ENCODE data around the gene TMEM38B.

Gene TMEM38B

GRCh38 chr9:105662184-105663104, 31.9 kb upstream of the TMEM38B start, which contains the start of gene TAL2:
Gene TAL2 (plus strand): TSS chr9:105662457. CDS start chr9:105662497, 40 bp downstream.
- Histone ChIP-seq H3K27ac (ENCODE audit: extremely low read depth, low read depth, low read length) (no peak within 1 kb of the TSS), H3K9me3 (ENCODE audit: control insufficient read depth, insufficient read depth, low read depth, low read length) (no peaks in the 10 kb centered on the region), H3K4me1 (ENCODE audit: control insufficient read depth, insufficient read depth, low read length) (peaks cover 6% of the 10 kb centered on the region; the same call in 1 of the 2 replicates), H3K4me3 (ENCODE audit: low read depth, low read length) (no peak within 1 kb of the TSS), H3K36me3 (ENCODE audit: control insufficient read depth in 2 of 2, insufficient read depth in 1 of 2, low read length in 2 of 2) (no peaks in the 10 kb centered on the region)
- TF ChIP-seq ZNF341 (tag by site-specific recombination; IDR thresholded peaks at IDR 0.05; ENCODE audit: low read depth) (peak; percentile 34; the same call in 1 of the 2 replicates), ZBTB11 (tag by site-specific recombination; conservative IDR thresholded peaks at IDR 0.05; ENCODE audit: low read depth) (no peak), GLIS1 (tag by site-specific recombination; IDR thresholded peaks at IDR 0.05) (0 out of 2 replicates have a peak, but pooled peaks have one; percentile 8)
- POLR2A ChIA-PET: no interaction called here
- CTCF ChIA-PET: no interaction called here

- Histone ChIP-seq H3K9me3 (ENCODE audit: control insufficient read depth, insufficient read depth, low read depth, low read length) (no peaks in the 10 kb centered on the region), H3K4me1 (ENCODE audit: control insufficient read depth, insufficient read depth, low read length) (no peaks in the 10 kb centered on the region), H3K4me3 (ENCODE audit: low read depth, low read length) (no peak overlapping the region), H3K36me3 (ENCODE audit: control insufficient read depth in 2 of 2, insufficient read depth in 1 of 2, low read length in 2 of 2) (no peaks in the 10 kb centered on the region), H3K27ac (ENCODE audit: extremely low read depth, low read depth, low read length) (no peak overlapping the region)
- ChIA-PET POLR2A (no interaction called here), CTCF (interaction anchor here (1.5 kb wide), 1 partner anchor 218 kb away, joined by 4 read pairs; no protein-coding TSS in a partner anchor)
- TF ChIP-seq PRDM6 (tag by site-specific recombination; IDR thresholded peaks at IDR 0.05): peak; percentile 80
- no peak for TF ChIP-seq ZBTB21 (tag by site-specific recombination; IDR thresholded peaks at IDR 0.05)
- no peak for TF ChIP-seq PBX3 (CRISPR knock-in tag; IDR thresholded peaks at IDR 0.05)
- 0 out of 2 replicates have a peak, but pooled peaks have one; percentile 22 for TF ChIP-seq GLI2 (tag by site-specific recombination; IDR thresholded peaks at IDR 0.05; ENCODE audit: borderline replicate concordance, low read depth)
- TF ChIP-seq FEZF1 (tag by site-specific recombination; IDR thresholded peaks at IDR 0.05): 0 out of 2 replicates have a peak, but pooled peaks have one; percentile 27
- peak; percentile 77; the same call in 1 of the 2 replicates for TF ChIP-seq OSR2 (tag by site-specific recombination; IDR thresholded peaks at IDR 0.05)
- no peak for TF ChIP-seq ZNF785 (tag by site-specific recombination; IDR thresholded peaks at IDR 0.05)
- TF ChIP-seq ZNF629 (tag by site-specific recombination; IDR thresholded peaks at IDR 0.05): 0 out of 2 replicates have a peak, but pooled peaks have one; percentile 29
- TF ChIP-seq ZNF621 (tag by site-specific recombination; IDR thresholded peaks at IDR 0.05): no peak
Observed at GRCh38 chr9:105663914-105664313, 30.4 kb upstream of the TMEM38B start.

- CTCF ChIA-PET: interaction anchor here (1.4 kb wide), 1 partner anchor 29 kb away, joined by 4 read pairs; no protein-coding TSS in a partner anchor
- no peaks in the 10 kb centered on the region for H3K9me3 ChIP-seq (ENCODE audit: control insufficient read depth, insufficient read depth, low read depth, low read length)
- H3K27ac ChIP-seq (ENCODE audit: extremely low read depth, low read depth, low read length): no peak overlapping the region
- POLR2A ChIA-PET: no interaction called here
- no peaks in the 10 kb centered on the region for H3K4me1 ChIP-seq (ENCODE audit: control insufficient read depth, insufficient read depth, low read length)
- H3K36me3 ChIP-seq (ENCODE audit: control insufficient read depth in 2 of 2, insufficient read depth in 1 of 2, low read length in 2 of 2): no peaks in the 10 kb centered on the region
- no peak overlapping the region for H3K4me3 ChIP-seq (ENCODE audit: low read depth, low read length)
- TF ChIP-seq TCF7L2 (IDR thresholded peaks at IDR 0.05; ENCODE audit: borderline replicate concordance, low read depth, low read length) (no peak), ZNF26 (tag by site-specific recombination; IDR thresholded peaks at IDR 0.05) (no peak), ZNF221 (tag by site-specific recombination; IDR thresholded peaks at IDR 0.05; ENCODE audit: borderline replicate concordance) (no peak), ZBTB26 (tag by site-specific recombination; optimal IDR thresholded peaks at IDR 0.05) (no peak), ZNF18 (tag by site-specific recombination; IDR thresholded peaks at IDR 0.05) (no peak)
Observed at GRCh38 chr9:105667867-105668266, 26.5 kb upstream of the TMEM38B start.
